Stomach (tissue), 4 donors: ENCODE measurements around the gene KLHL3.
A peak's percentile ranks its signal among the peaks of the same experiment; 100 is the strongest.

Experiments used
- EP300 ChIP-seq: sonication (generic); formaldehyde crosslinking; IDR thresholded peaks from one replicate; pipeline ENCODE4 v1.6.1; 2017; ENCODE audit warnings: antibody characterized with exemption
- POLR2A ChIP-seq, 4 donors: fragments of 450-650 bp; IDR thresholded peaks; one replicate each; pipeline ENCODE4 v1.6.1; 2016; ENCODE audit warnings: antibody characterized with exemption in 4 of 4, control low read depth in 2 of 4, mild to moderate bottlenecking in 1 of 4, moderate library complexity in 1 of 4
- POLR2AphosphoS5 ChIP-seq, 3 donors: sonication (generic); formaldehyde crosslinking; IDR thresholded peaks; one replicate each; pipeline ENCODE4 v1.6.1; 2016; ENCODE audit warnings: antibody characterized with exemption in 3 of 3
- TF ChIP-seq, protein P1 (sequence below), 7 experiments: fragments of 450-650 bp in 4 of 7; fragments of 200-600 bp in 3 of 7; sonication (generic) in 3 of 7; IDR thresholded peaks; one replicate each; pipeline ENCODE4 v1.5.1; 2016 to 2019; ENCODE audit warnings: antibody characterized with exemption in 7 of 7, control low read depth in 2 of 7, mild to moderate bottlenecking in 1 of 7

DNA sequence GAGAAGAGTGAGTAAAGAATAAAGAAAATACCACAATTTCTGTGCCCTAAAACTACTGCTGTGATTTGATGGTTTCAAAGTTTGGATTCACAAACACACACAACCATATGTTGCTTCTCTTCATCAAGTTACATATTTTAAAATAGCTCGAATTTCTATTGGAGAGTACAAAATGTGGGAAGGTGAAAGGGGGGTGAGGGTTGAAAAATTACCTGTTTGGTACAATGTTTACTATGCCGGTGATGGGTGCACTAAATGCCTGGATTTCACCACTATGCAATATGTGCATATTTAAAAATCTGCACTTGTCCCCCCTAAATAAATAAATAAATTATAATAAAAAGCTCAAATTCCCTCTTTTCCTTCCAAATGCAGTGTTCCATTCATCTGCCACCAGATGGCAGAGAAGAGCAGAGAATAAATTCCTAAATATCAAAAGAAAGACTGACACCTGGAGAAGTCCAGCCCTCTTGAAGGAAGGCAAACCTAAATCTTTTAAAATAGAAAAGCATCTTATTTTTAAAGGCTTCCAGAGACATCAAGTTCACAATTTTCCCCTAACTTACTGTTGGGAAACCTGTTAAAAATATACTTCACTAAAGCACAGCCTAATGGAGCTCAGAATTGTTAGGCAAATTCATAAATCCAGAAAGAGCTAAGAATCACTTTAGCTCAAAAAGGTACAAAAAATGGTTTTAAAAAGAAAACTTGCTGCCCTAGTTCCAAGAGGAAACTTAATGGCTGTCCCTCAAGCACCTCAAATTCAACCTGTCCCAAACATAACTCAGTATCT, 43.1 kb upstream of the KLHL3 start:
- TF ChIP-seq, protein P1, sequence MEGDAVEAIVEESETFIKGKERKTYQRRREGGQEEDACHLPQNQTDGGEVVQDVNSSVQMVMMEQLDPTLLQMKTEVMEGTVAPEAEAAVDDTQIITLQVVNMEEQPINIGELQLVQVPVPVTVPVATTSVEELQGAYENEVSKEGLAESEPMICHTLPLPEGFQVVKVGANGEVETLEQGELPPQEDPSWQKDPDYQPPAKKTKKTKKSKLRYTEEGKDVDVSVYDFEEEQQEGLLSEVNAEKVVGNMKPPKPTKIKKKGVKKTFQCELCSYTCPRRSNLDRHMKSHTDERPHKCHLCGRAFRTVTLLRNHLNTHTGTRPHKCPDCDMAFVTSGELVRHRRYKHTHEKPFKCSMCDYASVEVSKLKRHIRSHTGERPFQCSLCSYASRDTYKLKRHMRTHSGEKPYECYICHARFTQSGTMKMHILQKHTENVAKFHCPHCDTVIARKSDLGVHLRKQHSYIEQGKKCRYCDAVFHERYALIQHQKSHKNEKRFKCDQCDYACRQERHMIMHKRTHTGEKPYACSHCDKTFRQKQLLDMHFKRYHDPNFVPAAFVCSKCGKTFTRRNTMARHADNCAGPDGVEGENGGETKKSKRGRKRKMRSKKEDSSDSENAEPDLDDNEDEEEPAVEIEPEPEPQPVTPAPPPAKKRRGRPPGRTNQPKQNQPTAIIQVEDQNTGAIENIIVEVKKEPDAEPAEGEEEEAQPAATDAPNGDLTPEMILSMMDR (IDR thresholded peaks at IDR 0.05): peak in 5 of 7 experiments; percentile 49 to 71 (median 65)
- TF ChIP-seq POLR2A (IDR thresholded peaks at IDR 0.05) (no peak), EP300 (no peak), POLR2AphosphoS5 (IDR thresholded peaks at IDR 0.05) (no peak)
